NCI-H187 (cell line): Measurements from ENCODE around the gene PLA2G5.

Source experiments
- DNase-seq, 2 experiments: peaks; one replicate each; lab custom pipeline; 2025; lab: John Stamatoyannopoulos, UW

The PLA2G5 gene

GRCh38 chr1:20090641-20091040 is 20.6 kb downstream of the PLA2G5 start:
- DNase-seq, result no peak

DNA sequence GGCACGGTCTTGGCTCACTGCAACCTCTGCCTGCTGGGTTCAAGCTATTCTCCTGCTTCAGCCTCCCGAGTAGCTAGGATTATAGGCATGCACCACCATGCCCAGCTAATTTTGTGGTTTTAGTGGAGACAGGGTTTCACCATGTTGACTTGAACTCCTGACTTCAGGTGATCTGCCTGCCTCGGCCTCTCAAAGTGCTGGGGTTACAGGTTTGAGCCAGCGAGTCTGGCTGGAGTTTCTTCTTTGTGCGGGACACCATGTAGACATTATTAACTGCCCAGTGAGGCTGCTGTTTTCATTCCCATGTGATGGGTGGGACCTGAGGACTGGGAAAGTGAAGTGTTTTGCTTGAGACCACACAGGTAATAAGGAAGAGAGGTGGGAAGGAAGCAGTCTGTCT is 23.3 kb downstream of the PLA2G5 start:
- no peak for DNase-seq

DNA sequence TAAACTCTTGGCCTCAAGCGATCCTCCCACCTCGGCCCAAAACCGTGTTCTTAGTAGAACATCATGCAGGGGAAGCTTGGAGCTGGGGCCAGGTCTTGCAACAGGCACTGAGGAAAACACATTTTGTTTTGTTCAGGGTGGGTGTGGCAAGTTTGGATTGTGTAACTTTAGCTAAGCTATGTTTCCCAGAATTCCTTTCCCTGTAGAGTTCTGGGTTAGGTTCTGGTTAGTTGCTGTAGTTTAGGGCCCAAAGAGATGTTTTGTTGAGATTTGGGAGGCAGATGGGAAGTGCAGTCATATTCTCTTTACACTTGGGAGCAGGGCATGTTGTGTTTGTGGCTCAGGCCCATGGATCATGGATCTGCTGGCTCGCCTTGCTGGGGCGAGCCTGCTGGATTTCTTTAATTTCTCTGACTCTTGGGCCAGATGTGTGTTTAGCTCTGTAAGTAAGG is 24.0 kb downstream of the PLA2G5 start:
- DNase-seq, result no peak

DNA sequence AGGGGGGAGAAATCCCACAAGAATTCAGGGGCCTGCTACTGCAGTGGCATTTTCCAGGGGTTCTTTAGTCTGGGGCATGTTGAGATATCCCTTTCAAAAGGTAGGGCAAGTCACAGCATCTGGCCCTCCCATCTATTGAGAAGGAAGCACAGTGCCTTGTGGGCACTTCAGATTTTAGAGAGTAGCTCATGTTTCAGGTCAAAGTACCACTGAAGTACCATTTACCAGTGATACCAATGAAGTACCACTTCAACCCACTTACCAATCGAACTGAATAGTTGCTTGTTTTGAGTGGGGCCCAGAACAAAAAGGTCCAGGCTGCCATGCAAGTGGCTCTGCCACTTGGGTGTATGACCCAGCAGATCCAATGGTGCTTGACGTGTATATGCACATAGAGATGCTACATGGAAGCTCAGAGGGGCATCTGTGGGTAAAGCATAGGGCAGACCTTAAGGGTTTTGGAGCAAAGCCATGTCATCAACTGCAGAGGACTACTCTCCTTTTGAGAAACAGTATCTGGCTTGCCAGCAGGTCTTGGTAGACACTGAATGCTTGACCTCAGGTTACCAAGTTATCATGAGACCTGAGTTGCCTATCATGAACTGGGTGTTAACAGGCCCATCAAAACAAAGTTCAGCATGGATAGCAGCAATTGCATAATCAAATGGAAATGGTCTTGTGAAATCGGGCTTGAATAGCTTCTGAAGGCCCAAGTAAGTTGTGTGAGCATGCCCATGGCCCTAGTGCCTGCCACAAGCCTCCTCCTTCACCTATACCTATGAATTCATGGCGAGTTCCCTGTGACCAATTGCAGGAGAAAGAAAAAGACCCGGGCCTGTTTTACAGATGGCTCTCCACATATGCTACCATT is 25.8 kb downstream of the PLA2G5 start:
- DNase-seq, result peak; percentile 64 to 77

DNA sequence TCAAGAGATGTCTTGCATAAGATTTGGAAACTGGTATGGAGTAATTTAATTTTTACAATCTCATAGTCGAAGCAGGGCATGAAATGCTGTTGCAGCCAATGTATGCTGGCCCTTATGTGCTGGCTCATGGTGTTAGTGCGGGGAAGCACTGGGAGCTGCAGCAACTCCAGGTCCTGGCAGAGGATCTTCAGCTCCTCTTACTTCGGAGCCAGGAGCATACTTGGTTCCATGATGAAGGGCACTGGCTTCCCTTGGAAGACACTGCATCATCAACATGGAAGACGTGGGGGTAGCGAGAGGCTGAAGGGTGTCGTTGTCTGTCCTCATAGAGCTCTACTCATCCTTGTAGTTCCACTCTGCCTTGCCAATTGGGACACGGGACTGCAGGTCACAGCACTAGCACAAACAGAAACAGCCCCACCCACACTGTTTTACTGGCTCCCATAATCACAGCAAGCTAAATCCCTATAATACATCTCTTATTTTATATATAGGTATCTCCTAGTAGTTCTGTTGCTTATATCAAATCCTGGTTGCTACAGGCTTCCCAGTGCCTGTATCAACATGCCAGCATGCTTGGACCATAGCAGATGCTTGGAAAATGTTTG is 26.9 kb downstream of the PLA2G5 start:
- no peak for DNase-seq

GRCh38 chr1:20099533-20099932 is 29.5 kb downstream of the PLA2G5 start:
- no peak for DNase-seq

DNA sequence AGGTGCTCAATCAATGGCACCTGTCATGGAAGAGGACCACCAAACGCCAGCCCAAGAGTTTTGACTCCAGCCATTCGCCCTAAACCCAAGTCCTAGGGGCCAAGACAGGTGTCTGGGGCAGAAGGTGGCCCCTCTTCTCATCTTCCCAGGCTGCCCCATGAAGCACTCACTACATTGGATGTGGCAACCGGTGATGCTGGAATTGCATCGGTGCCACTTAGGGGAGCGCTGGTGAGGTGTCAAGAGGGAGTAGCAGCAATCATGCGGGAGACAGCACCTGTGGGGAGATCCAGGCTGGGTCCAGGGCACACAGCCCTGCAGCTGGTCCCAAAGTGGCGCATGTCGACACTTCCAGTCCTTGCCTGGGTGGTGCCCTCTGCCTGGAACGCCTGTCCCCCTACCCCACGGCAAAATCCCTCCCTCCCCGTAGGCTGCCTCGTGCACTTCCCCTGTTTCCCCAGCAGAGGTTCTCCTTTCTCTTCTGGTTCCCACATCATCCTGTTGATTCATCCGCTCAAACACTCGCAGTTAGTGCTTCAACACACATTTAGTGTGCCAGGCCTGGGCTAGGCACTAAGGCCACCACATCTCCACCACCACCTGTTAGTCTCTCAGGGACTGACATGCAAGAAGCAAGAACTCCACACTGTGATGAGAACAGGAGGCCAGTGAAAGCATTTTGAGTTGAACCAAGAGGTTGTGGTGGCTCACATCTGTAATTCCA is 30.8 kb downstream of the PLA2G5 start:
- no peak for DNase-seq

GRCh38 chr1:20102875-20103274 is 32.9 kb downstream of the PLA2G5 start:
- no peak for DNase-seq

GRCh38 chr1:20105856-20106255 is 35.9 kb downstream of the PLA2G5 start:
- DNase-seq, result no peak

GRCh38 chr1:20107351-20107750 is 37.4 kb downstream of the PLA2G5 start:
- no peak for DNase-seq

- no peak for DNase-seq
Measured at GRCh38 chr1:20107796-20108195, 37.8 kb downstream of the PLA2G5 start.

- DNase-seq, result no peak
Measured at GRCh38 chr1:20108366-20109123, 38.6 kb downstream of the PLA2G5 start.

DNA sequence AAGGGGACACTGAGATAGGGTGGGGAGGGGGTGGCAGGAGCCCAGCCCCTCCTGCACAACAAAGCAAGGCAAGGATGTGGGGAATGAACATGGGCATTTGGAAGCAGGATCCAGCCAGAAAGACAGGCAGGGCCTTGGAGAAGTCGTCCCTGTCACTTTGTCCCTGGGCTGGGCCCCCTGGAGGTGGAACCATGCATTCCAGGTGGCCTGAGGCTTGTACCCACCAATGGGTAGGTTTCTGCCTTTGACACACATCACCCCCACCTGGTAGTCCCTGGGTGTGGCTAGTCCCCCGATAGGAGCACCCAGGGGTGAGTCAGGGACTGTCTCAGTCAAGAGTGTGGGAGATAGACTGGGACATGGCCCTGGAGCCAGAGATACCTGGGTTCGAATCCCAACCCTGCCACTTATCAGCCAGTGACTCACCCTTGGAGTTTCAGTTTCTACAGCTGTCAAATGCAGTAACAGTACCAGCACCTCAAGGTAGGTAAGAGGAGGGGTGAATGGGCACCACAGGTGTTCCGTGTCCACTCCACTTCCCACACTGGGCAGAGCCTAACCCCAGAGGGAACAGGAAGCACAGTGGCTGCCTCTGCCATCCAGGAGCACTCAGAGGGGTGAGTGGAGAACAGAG is 39.3 kb downstream of the PLA2G5 start:
- no peak for DNase-seq

DNA sequence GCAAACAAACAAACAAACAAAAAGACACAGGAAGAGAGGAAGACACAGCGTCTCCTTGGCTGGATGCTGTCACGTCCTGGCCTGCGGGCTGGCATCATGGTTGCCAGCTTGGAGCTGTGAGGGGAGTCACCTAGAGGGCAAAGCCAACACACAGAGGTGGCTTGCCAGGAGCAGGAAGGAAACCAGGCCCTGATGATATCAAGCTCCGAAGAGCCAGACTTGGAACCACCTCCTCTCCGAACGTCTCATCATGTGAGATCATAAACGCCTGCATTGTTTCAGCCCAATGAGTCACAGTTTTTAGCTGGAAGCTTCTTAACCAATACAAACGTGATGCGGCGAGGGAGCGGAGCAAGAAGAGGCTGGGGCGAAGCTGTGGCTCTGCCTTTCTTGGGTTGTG is 40.7 kb downstream of the PLA2G5 start:
- DNase-seq, result no peak

DNA sequence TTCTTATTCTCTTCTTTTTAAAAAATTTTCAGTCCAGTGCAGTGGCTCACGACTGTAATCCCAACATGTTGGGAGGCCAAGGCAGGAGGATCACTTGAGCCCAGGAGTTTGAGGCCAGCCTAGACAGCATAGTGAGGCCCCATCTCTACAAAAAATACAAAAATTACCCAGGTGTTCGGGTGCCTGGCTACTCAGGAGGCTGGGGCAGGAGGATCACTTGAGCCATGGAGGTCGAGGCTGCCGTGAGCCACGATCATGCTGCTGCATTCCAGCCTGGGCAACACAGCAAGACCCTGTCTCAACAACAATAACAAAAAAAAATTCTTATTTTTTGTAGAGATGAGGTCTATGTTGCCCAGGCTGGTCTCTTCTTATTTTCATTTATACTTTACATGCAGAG is 41.5 kb downstream of the PLA2G5 start:
- DNase-seq, result no peak

DNA sequence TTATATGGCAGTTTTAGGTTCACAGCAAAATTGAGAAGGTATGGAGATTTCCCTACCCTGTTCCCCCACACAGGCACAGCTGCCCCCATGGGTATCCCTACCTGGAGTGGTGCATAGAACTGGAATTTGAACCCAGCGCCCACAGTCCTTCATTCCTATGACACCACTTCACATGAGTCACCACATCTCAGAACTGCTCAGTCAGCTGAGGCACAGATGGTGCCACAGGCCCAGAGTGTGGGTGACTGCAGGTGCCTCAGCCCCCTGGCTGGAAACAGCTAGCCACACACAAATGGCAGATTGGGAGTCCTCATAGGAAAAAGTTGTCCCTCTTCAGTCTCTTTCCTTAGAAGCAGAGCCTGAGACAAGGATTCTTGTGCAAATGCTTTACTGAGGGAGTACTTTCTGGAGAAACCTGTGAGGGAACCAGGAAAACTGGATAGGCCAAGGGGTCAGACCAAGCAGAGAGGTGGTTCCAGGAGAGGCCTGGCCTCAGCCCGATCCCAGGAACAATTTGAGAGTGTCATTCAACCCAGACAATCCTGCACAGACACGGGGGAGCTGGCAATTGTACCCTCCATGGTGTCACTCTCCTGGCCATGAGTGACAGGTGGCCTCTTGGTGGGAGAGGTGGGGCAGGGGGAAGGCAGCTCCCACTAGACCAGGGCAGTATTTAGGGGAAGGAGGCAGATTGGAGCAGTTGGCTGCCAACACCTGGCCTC is 42.4 kb downstream of the PLA2G5 start:
- DNase-seq, result no peak

DNA sequence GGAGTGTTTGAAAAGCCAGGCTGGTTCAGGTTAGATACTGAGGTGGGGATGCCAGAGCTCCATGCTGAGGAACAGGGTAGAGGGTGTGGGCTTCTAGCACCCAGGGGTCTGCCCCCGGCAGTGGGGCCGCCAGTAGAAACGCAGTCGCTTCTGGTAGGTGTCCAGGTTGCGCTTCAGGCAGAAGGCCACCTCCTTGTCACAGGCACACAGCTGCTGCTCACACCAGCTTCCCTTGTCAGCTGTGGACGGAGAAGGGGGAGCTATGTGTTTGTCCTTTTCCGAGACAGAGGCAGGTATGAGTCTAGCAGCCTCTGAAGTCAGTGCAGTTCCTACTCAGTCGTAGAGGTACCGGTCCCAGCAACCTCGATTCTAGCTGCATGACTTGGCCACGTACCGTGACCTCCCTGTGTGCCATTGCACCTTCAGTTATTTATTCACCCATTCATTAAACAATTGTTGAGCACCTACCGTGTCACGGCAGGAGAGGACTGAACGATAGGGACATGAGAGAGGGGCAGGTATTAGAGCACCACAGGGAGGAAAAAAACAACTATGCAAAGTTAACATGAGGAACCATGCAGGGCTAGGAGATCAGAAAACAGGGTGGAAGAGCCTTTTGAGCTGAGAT is 44.1 kb downstream of the PLA2G5 start:
- no peak for DNase-seq

- DNase-seq, result no peak
Measured at GRCh38 chr1:20115479-20115878, 45.5 kb downstream of the PLA2G5 start.

GRCh38 chr1:20115916-20116315 is 45.9 kb downstream of the PLA2G5 start:
- DNase-seq, result no peak

DNA sequence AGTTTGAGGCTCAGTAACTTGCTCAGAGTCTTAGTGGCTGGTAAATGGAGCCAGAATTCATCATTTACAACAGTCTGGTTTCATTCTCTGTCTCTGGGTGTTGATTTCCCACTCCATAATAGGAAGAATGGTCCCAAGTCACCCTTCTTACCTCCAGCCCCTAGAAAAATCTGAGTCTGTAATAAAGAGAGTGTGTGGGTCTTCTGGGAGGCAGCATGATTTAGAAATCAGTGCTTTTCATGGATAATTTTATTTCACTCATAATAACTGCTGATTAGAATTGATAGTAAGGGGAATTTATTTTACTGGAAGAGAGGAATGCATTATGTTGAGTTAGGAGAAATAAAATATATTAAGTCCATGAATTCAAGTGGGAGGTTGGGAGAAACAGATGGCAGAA is 47.2 kb downstream of the PLA2G5 start:
- DNase-seq, result no peak

DNA sequence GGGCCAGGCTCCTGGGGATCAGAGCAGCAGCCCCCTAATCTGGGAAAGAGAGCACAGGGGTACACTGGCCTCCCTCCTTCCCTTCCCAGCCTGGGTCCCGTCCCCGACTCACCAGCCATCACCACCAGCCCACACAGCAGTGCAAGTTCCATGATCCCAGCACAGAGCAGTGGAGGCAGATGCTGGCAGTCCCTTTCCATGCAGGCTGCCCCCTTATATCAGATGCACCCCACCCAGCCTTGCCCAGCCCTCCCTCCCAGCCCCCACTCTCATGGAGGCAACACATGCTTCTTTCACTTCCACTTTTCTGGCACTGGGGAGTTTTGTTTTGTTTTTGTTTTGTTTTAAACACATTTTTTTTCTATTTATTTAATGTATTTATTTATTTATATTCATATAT is 49.4 kb downstream of the PLA2G5 start, which contains the start of gene PLA2G2D:
PLA2G2D (minus strand) TSS at position 190 of the 400 bp plus-strand sequence; CDS start at position 152, 38 bp downstream.
- no peak for DNase-seq
